PC-9 (cell line): Measurements from ENCODE around the gene XAB2. TPM values are rescaled to one million over a fixed set of nuclear protein-coding genes. Genes with fewer than 3 reads are reported as not detected.

Source experiments
- Bru-seq: library from RNA; stranded (reverse); fragments of 400-500 nt; gene quantifications from one replicate; lab custom pipeline; 2021; lab: Mats Ljungman, UMichigan
- BruChase-seq, 2 experiments: library from RNA; stranded (reverse); fragments of 400-500 nt; gene quantifications; one replicate each; lab custom pipeline; 2021; lab: Mats Ljungman, UMichigan
- BruUV-seq: library from RNA; stranded (reverse); fragments of 400-500 nt; replicated peaks from 2 replicates; lab custom pipeline; 2021; lab: Mats Ljungman, UMichigan
- CTCF ChIA-PET: fragments of 300-600 bp; sonication (Branson Sonifier 250); formaldehyde crosslinking; loops from one replicate; lab custom pipeline; 2022; ENCODE audit warnings: antibody characterized with exemption; lab: Charles Lee
- POLR2A ChIA-PET: fragments of 300-600 bp; sonication (Branson Sonifier 250); formaldehyde crosslinking; loops from one replicate; lab custom pipeline; 2022; ENCODE audit warnings: antibody characterized with exemption; ENCODE audit not compliant: unreplicated experiment; lab: Charles Lee
- DNase-seq, 2 experiments: peaks; one replicate each; pipeline versions ENCODE4 v3.0.0 to v3.0.0-alpha.2; 2015 to 2022; ENCODE audit warnings: mixed read lengths in 1 of 2
- H2AFZ ChIP-seq: fragments of 200-600 bp; sonication (generic); 2 replicates; pipeline ENCODE4 v1.8.1; 2017; ENCODE audit warnings: antibody characterized with exemption
- H3F3A ChIP-seq: fragments of 200-600 bp; sonication (generic); 2 replicates; pipeline ENCODE4 v1.8.1; 2017; ENCODE audit warnings: antibody characterized with exemption, mild to moderate bottlenecking, low read depth; ENCODE audit not compliant: insufficient read depth
- H3K27ac ChIP-seq: fragments of 200-600 bp; sonication (generic); 2 replicates; pipeline ENCODE4 v1.6.1; 2016; ENCODE audit warnings: mixed run types
- H3K27me3 ChIP-seq: fragments of 200-600 bp; sonication (generic); 2 replicates; pipeline ENCODE4 v1.6.1; 2016; ENCODE audit warnings: low read depth, mixed run types; ENCODE audit not compliant: insufficient read depth
- H3K36me3 ChIP-seq: fragments of 200-600 bp; sonication (generic); 2 replicates; pipeline ENCODE4 v1.6.1; 2016; ENCODE audit warnings: low read depth, mixed run types
- H3K4me1 ChIP-seq: fragments of 200-600 bp; sonication (generic); replicated peaks from 2 replicates; pipeline ENCODE4 v1.6.1; 2016; ENCODE audit warnings: mixed run types; ENCODE audit not compliant: insufficient read depth
- H3K4me2 ChIP-seq: fragments of 200-600 bp; sonication (generic); 2 replicates; pipeline ENCODE4 v1.6.1; 2017; ENCODE audit warnings: mixed run types
- H3K4me3 ChIP-seq: fragments of 200-600 bp; sonication (generic); 2 replicates; pipeline ENCODE4 v1.6.1; 2016; ENCODE audit warnings: mixed run types
- H3K79me2 ChIP-seq: fragments of 200-600 bp; sonication (generic); 2 replicates; pipeline ENCODE4 v1.6.1; 2017; ENCODE audit warnings: low read depth, mixed run types
- H3K9me2 ChIP-seq: fragments of 200-600 bp; sonication (generic); 2 replicates; pipeline ENCODE4 v1.8.1; 2017; ENCODE audit warnings: mild to moderate bottlenecking; ENCODE audit not compliant: insufficient read depth
- H3K9me3 ChIP-seq: fragments of 200-600 bp; sonication (generic); 2 replicates; pipeline ENCODE4 v1.8.1; 2016; ENCODE audit warnings: low read depth; ENCODE audit not compliant: insufficient read depth
- H4K20me1 ChIP-seq: fragments of 200-600 bp; sonication (generic); 2 replicates; pipeline ENCODE4 v1.8.1; 2017; ENCODE audit not compliant: insufficient read depth
- EZH2 ChIP-seq: fragments of 200-600 bp; sonication (generic); IDR thresholded peaks from 2 replicates; pipeline ENCODE4 v1.8.0; 2017; ENCODE audit warnings: antibody characterized with exemption, low read depth
- intact Hi-C: fragments of 100-400 bp; cut with micrococcal nuclease; formaldehyde crosslinking; loops from one replicate; pipeline ENCODE4 v1.10.0; 2022; ENCODE audit not compliant: unreplicated experiment
- long read RNA-seq: library from polyadenylated mRNA; stranded (forward); transcript quantifications from one replicate; pipeline ENCODE4 v2.0.0, GENCODE V29; 2022
- total RNA-seq: library from RNA; stranded (reverse); gene quantifications from 2 replicates; pipeline ENCODE4 v1.2.3, GENCODE V29; 2021
- TF ChIP-seq, protein P1 (sequence below): fragments of 200-600 bp; sonication (generic); conservative IDR thresholded peaks from 2 replicates; pipeline ENCODE4 v1.6.1; 2017; ENCODE audit warnings: mixed run types, antibody characterized with exemption, mild to moderate bottlenecking, moderate library complexity

Gene XAB2
- total RNA-seq (44.9 and 51.3 TPM in 2 replicates), Bru-seq, nascent RNA (percentile 57 among the genes with signal in this experiment), BruChase-seq, experiment 1, labeled RNA remaining after a 2-hour chase (percentile 69 among the genes with signal in this experiment), BruChase-seq, experiment 2, labeled RNA remaining after a 6-hour chase (percentile 88 among the genes with signal in this experiment)
- long read RNA-seq, transcript XAB2-201 (19 exons, 2,667 nt) = major isoform, 34 of 68 reads
- long read RNA-seq, partial matches to known transcripts = 29 of 68 reads
- long read RNA-seq, other reads (novel, unspliced or antisense) = 5 of 68 reads

DNA sequence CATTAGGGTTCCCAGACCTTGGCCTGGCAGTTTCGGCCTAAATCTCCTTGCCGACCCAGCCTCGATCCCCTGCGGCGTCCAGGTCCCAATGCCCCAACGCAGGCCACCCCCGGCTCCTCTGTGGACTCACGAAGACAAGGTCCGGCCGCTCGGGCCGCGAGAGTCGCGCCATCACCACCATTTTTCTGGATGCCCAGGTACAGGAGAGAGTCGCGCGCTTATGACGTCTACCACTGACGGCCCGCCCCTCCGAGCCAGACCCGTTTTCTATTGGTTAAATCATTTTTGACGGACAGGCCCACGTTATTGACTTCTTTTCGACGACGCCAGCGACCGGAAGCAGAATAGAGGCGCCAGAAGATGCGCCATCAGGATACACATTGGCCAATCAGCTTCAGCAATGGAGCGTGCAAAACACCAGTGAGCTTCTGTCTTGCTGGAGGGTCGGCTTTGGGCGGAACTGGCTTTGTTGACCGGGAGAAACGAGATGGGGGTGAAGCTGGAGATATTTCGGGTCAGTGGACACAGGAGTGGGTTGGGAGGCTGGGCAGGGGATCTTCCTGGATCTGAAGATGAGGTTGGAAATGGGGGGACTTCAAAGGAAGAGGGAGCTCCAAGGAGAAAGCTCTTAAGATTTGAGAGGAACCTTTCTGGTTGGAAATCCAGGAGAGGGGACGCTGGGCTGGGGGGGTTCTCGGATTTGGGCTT, at the start of gene XAB2, which contains the start of gene PET100:
TSS of gene XAB2 (minus strand) at position 199 of the 708 bp plus-strand sequence. CDS start at position 181, 18 bp downstream.
TSS of gene PET100 (plus strand) at position 447 of the 708 bp plus-strand sequence. CDS start at position 488, 41 bp downstream.
- TF ChIP-seq, protein P1, sequence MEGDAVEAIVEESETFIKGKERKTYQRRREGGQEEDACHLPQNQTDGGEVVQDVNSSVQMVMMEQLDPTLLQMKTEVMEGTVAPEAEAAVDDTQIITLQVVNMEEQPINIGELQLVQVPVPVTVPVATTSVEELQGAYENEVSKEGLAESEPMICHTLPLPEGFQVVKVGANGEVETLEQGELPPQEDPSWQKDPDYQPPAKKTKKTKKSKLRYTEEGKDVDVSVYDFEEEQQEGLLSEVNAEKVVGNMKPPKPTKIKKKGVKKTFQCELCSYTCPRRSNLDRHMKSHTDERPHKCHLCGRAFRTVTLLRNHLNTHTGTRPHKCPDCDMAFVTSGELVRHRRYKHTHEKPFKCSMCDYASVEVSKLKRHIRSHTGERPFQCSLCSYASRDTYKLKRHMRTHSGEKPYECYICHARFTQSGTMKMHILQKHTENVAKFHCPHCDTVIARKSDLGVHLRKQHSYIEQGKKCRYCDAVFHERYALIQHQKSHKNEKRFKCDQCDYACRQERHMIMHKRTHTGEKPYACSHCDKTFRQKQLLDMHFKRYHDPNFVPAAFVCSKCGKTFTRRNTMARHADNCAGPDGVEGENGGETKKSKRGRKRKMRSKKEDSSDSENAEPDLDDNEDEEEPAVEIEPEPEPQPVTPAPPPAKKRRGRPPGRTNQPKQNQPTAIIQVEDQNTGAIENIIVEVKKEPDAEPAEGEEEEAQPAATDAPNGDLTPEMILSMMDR = no peak
- TF ChIP-seq EZH2 = no peak
- H3K4me2 ChIP-seq = peak within 1 kb of the TSS; percentile 100
- DNase-seq = peak; percentile 95 to 98
- no peaks in the 10 kb centered on the region for H3K9me2 ChIP-seq
- H3K4me3 ChIP-seq = peak within 1 kb of the TSS; percentile 92
- peaks cover 18% of the 10 kb centered on the region for H3K4me1 ChIP-seq
- H3K9me3 ChIP-seq = no peaks in the 10 kb centered on the region
- BruUV-seq = no TSS peak
- H3K27me3 ChIP-seq = no peaks in the 10 kb centered on the region
- no peaks in the 10 kb centered on the region; the same call in 1 of the 2 replicates for H3F3A ChIP-seq
- CTCF ChIA-PET = interaction anchor here (0.5 to 1.6 kb wide), 5 partner anchors 10 to 316 kb away, joined by 3 to 12 read pairs (median 6); no protein-coding TSS in a partner anchor
- intact Hi-C loops = loop anchor here (1.0 kb wide), 1 partner anchor 10 kb away; no protein-coding TSS in a partner anchor
- peaks cover 63% of the 10 kb centered on the region for H3K79me2 ChIP-seq
- H4K20me1 ChIP-seq = 0 out of 2 replicates have a peak, but pooled peaks cover 10% of the 10 kb centered on the region
- H3K27ac ChIP-seq = peak within 1 kb of the TSS; percentile 45
- H2AFZ ChIP-seq = peak within 1 kb of the TSS; percentile 70
- POLR2A ChIA-PET = interaction anchor here (0.6 to 1.0 kb wide), 3 partner anchors 10 to 291 kb away, joined by 4 to 15 read pairs (median 8); partner anchors contain the start of gene SNAPC2
- no peaks in the 10 kb centered on the region for H3K36me3 ChIP-seq

DNA sequence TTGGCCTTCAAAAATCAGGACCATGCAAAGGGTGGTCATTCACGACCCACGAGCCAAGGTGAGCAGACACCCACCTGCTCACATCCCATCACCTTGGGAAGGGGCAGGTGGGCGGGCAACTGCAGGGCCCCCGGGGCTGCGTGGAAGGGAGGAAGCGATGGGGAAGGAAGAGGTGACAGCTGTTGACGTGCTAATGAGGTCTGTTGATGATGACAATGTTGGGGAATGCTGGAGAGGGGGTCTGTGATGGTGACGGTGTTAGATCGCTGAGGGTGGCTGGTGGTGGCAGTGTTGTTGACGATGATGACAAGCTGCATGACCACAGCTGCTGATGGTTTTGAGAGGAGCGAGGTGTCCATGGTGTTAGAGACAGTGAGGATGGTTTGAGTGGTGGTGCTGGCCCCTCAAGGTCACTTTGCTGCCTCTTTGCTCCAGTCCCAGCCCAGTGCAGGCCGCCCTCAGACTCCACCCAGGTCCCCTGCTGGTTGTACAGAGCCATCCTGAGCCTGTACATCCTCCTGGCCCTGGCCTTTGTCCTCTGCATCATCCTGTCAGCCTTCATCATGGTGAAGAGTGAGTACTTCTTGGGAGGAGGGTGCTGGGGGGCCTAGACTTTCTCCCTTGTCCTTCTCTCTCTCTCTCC, 48.4 kb upstream of the XAB2 start:
- intact Hi-C loops = loop anchor here (2.0 to 10.0 kb wide), 3 partner anchors 59 to 323 kb away; partner anchors contain the start of genes CTXN1 and SNAPC2
- POLR2A ChIA-PET = interaction anchor here (0.6 to 0.7 kb wide), 2 partner anchors 99 to 155 kb away, joined by 3 read pairs; no protein-coding TSS in a partner anchor
- no TSS peak for BruUV-seq
- DNase-seq = no peak
- Histone ChIP-seq H3K4me2 (no peak overlapping the region), H4K20me1 (no peaks in the 10 kb centered on the region), H3K27ac (no peak overlapping the region), H3K27me3 (peaks cover 42% of the 10 kb centered on the region), H3K36me3 (no peaks in the 10 kb centered on the region), H2AFZ (no peak overlapping the region), H3K4me1 (peaks cover 16% of the 10 kb centered on the region; the same call in 1 of the 2 replicates), H3K9me2 (no peaks in the 10 kb centered on the region), H3K4me3 (no peak overlapping the region), H3K79me2 (peaks cover 19% of the 10 kb centered on the region), H3F3A (peaks cover 7% of the 10 kb centered on the region; the same call in 1 of the 2 replicates), H3K9me3 (0 out of 2 replicates have a peak, but pooled peaks cover 3% of the 10 kb centered on the region)
- CTCF ChIA-PET = no interaction called here
- TF ChIP-seq, protein P1 = no peak
- TF ChIP-seq EZH2 = no peak

GRCh38 chr19:7676854-7677253, 47.5 kb upstream of the XAB2 start, which contains the start of gene MCEMP1:
Gene MCEMP1 (plus strand): TSS chr19:7677090. CDS start chr19:7677121, 31 bp downstream.
- ChIA-PET POLR2A (no interaction called here), CTCF (no interaction called here)
- no peak for DNase-seq
- Histone ChIP-seq H3K79me2 (peaks cover 11% of the 10 kb centered on the region), H3K4me2 (peak within 1 kb of the TSS; percentile 51), H3F3A (peaks cover 7% of the 10 kb centered on the region; the same call in 1 of the 2 replicates), H3K4me1 (peaks cover 16% of the 10 kb centered on the region; the same call in 1 of the 2 replicates), H3K27ac (no peak within 1 kb of the TSS), H4K20me1 (no peaks in the 10 kb centered on the region), H3K9me3 (0 out of 2 replicates have a peak, but pooled peaks cover 3% of the 10 kb centered on the region), H2AFZ (no peak within 1 kb of the TSS), H3K9me2 (no peaks in the 10 kb centered on the region), H3K4me3 (no peak within 1 kb of the TSS), H3K36me3 (no peaks in the 10 kb centered on the region), H3K27me3 (peaks cover 52% of the 10 kb centered on the region)
- TF ChIP-seq EZH2 = no peak
- TF ChIP-seq, protein P1 = no peak
- no TSS peak for BruUV-seq
- intact Hi-C loops = loop anchor here (10.0 kb wide), 2 partner anchors 248 to 322 kb away; partner anchors contain the start of genes CTXN1 and SNAPC2
